Gastroesophageal sphincter (tissue), 3 donors: ENCODE results near the gene LDHA.

ENCODE experiments used
- CTCF ChIP-seq, 4 experiments: fragments of 200-600 bp in 2 of 4; fragments of 450-650 bp in 2 of 4; sonication (generic) in 1 of 4; IDR thresholded peaks; one replicate each; pipeline ENCODE4 v1.5.1; 2017 to 2019; ENCODE audit warnings: antibody characterized with exemption in 4 of 4, mild to moderate bottlenecking in 2 of 4, moderate library complexity in 2 of 4
- POLR2A ChIP-seq, 2 donors: fragments of 450-650 bp; IDR thresholded peaks; one replicate each; pipeline ENCODE4 v1.6.1; 2017; ENCODE audit warnings: antibody characterized with exemption in 2 of 2, mild to moderate bottlenecking in 2 of 2, moderate library complexity in 1 of 2
- POLR2AphosphoS5 ChIP-seq: sonication (generic); formaldehyde crosslinking; IDR thresholded peaks from one replicate; pipeline ENCODE4 v1.6.1; 2017; ENCODE audit warnings: antibody characterized with exemption

GRCh38 chr11:18427240-18427639, 32.9 kb downstream of the LDHA start:
- TF ChIP-seq CTCF (IDR thresholded peaks at IDR 0.05): no peak
- no peak for TF ChIP-seq POLR2AphosphoS5
- TF ChIP-seq POLR2A (IDR thresholded peaks at IDR 0.05): no peak
